Ectodermal cell (in vitro differentiated cells): ENCODE measurements around the gene MUC12.
"Not testable (repeated sequence)": the region's sequence is repeated elsewhere in the genome, so short reads cannot be mapped to it uniquely, and the experiment has no call there.

ENCODE experiments used
- H3K27ac ChIP-seq: 2 replicates; pipeline ENCODE4 v1.7.0; 2013; ENCODE audit warnings: mild to moderate bottlenecking, low read depth, low read length; ENCODE audit not compliant: insufficient read depth, poor library complexity, severe bottlenecking
- H3K27me3 ChIP-seq: 2 replicates; pipeline ENCODE4 v1.7.0; 2013; ENCODE audit warnings: mild to moderate bottlenecking, low read length; ENCODE audit not compliant: insufficient read depth, control insufficient read depth, poor library complexity, severe bottlenecking
- H3K36me3 ChIP-seq: one replicate; pipeline ENCODE4 v1.7.0; 2013; ENCODE audit warnings: low read length; ENCODE audit not compliant: control insufficient read depth, insufficient read depth
- H3K4me1 ChIP-seq: one replicate; pipeline ENCODE4 v1.7.0; 2013; ENCODE audit warnings: low read length; ENCODE audit not compliant: control insufficient read depth, insufficient read depth
- H3K4me3 ChIP-seq: 2 replicates; pipeline ENCODE4 v1.7.0; 2013; ENCODE audit warnings: low read depth, low read length, control low read depth; ENCODE audit not compliant: insufficient read depth
- H3K9me3 ChIP-seq: 2 replicates; pipeline ENCODE4 v1.7.0; 2013; ENCODE audit warnings: mild to moderate bottlenecking, low read length, moderate library complexity; ENCODE audit not compliant: control insufficient read depth
- WGBS, 2 experiments: methylation state at CpG; one replicate each; pipeline ENCODE4 v1.1.7; 2013; ENCODE audit warnings: missing lambda C conversion rate in 2 of 2; 5-methylcytosine and 5-hydroxymethylcytosine counted together

MUC12 gene

GRCh38 chr7:101015626-101016025 is 46.3 kb downstream of the MUC12 start:
- Histone ChIP-seq H3K9me3 (no peaks in the 10 kb centered on the region), H3K4me3 (no peak overlapping the region), H3K27me3 (no peaks in the 10 kb centered on the region), H3K27ac (no peak overlapping the region), H3K4me1 (peaks cover 20% of the 10 kb centered on the region), H3K36me3 (no peaks in the 10 kb centered on the region)
- 81 to 88% methylated on average over 8 of the region's 8 CpGs for WGBS, 2 experiments

GRCh38 chr7:101017064-101017777 is 47.9 kb downstream of the MUC12 start:
- no peaks in the 10 kb centered on the region for H3K9me3 ChIP-seq
- H3K27me3 ChIP-seq, result no peaks in the 10 kb centered on the region
- no peaks in the 10 kb centered on the region for H3K36me3 ChIP-seq
- peak overlapping the region; percentile 90 for H3K27ac ChIP-seq
- H3K4me3 ChIP-seq, result peak overlapping the region; percentile 39
- 5% methylated on average over 28 to 29 of the region's 29 CpGs for WGBS, 2 experiments
- peaks cover 20% of the 10 kb centered on the region for H3K4me1 ChIP-seq

- no peak overlapping the region for H3K27ac ChIP-seq
- H3K4me1 ChIP-seq, result peaks cover 20% of the 10 kb centered on the region
- H3K36me3 ChIP-seq, result no peaks in the 10 kb centered on the region
- 12 to 18% methylated on average over 13 of the region's 14 CpGs for WGBS, 2 experiments
- no peaks in the 10 kb centered on the region for H3K9me3 ChIP-seq
- no peak overlapping the region for H3K4me3 ChIP-seq
- no peaks in the 10 kb centered on the region for H3K27me3 ChIP-seq
Observed at GRCh38 chr7:101018271-101019167, 49.2 kb downstream of the MUC12 start.

- Histone ChIP-seq H3K27ac (no peak overlapping the region), H3K4me3 (no peak overlapping the region), H3K27me3 (no peaks in the 10 kb centered on the region), H3K4me1 (peaks cover 20% of the 10 kb centered on the region), H3K36me3 (no peaks in the 10 kb centered on the region), H3K9me3 (no peaks in the 10 kb centered on the region)
- WGBS, 2 experiments, result 85% methylated on average over 8 of the region's 8 CpGs
Observed at GRCh38 chr7:101020444-101020843, 51.1 kb downstream of the MUC12 start.

- H3K27me3 ChIP-seq, result no peaks in the 10 kb centered on the region
- H3K36me3 ChIP-seq, result no peaks in the 10 kb centered on the region
- H3K4me1 ChIP-seq, result peaks cover 18% of the 10 kb centered on the region
- no peak overlapping the region for H3K4me3 ChIP-seq
- no peak overlapping the region for H3K27ac ChIP-seq
- WGBS, 2 experiments, result 81 to 90% methylated on average over 3 of the region's 3 CpGs
- no peaks in the 10 kb centered on the region for H3K9me3 ChIP-seq
Observed at GRCh38 chr7:101021703-101022102, 52.3 kb downstream of the MUC12 start.

- WGBS, 2 experiments, result 92 to 95% methylated on average over 2 of the region's 2 CpGs
- Histone ChIP-seq H3K4me1 (peaks cover 3% of the 10 kb centered on the region), H3K27ac (no peak overlapping the region), H3K4me3 (no peak overlapping the region), H3K27me3 (no peaks in the 10 kb centered on the region), H3K9me3 (no peaks in the 10 kb centered on the region), H3K36me3 (no peaks in the 10 kb centered on the region)
Observed at GRCh38 chr7:101023839-101024238, 54.5 kb downstream of the MUC12 start.

- Histone ChIP-seq H3K4me1 (no peaks in the 10 kb centered on the region), H3K27me3 (peaks cover 7% of the 10 kb centered on the region), H3K36me3 (no peaks in the 10 kb centered on the region), H3K27ac (no peak overlapping the region), H3K9me3 (no peaks in the 10 kb centered on the region), H3K4me3 (no peak overlapping the region)
- 31 to 34% methylated on average over 7 of the region's 7 CpGs for WGBS, 2 experiments
Observed at GRCh38 chr7:101031082-101031481, 61.7 kb downstream of the MUC12 start.

GRCh38 chr7:101035941-101036340 is 66.6 kb downstream of the MUC12 start:
- Histone ChIP-seq H3K9me3 (no peaks in the 10 kb centered on the region), H3K36me3 (no peaks in the 10 kb centered on the region), H3K4me1 (no peaks in the 10 kb centered on the region), H3K27ac (no peak overlapping the region), H3K4me3 (no peak overlapping the region), H3K27me3 (peaks cover 7% of the 10 kb centered on the region)
- 79 to 81% methylated on average over 4 of the region's 4 CpGs for WGBS, 2 experiments

- H3K4me3 ChIP-seq, H3K4me1 ChIP-seq, H3K9me3 ChIP-seq, H3K27me3 ChIP-seq, H3K27ac ChIP-seq, H3K36me3 ChIP-seq: not testable (repeated sequence)
- 82 to 84% methylated on average over 6 of the region's 6 CpGs for WGBS, 2 experiments
Observed at GRCh38 chr7:101041283-101041682, 71.9 kb downstream of the MUC12 start.

GRCh38 chr7:101058355-101058754 is 89.0 kb downstream of the MUC12 start:
- H3K4me1 ChIP-seq, result no peaks in the 10 kb centered on the region
- WGBS, 2 experiments, result 23 to 24% methylated on average over 9 of the region's 9 CpGs
- H3K27me3 ChIP-seq, result peaks cover 24% of the 10 kb centered on the region

More at GRCh38 chr7:101058355-101058754, 89.0 kb downstream of the MUC12 start:
- H3K9me3 ChIP-seq, result no peaks in the 10 kb centered on the region
- H3K27ac ChIP-seq, result no peak overlapping the region
- H3K36me3 ChIP-seq, result no peaks in the 10 kb centered on the region
- no peak overlapping the region for H3K4me3 ChIP-seq
